ENCODE data around the gene JARID2. TPM values are rescaled to one million over a fixed set of nuclear protein-coding genes. Genes with fewer than 3 reads are reported as not detected.

Gene JARID2
- total and polyA plus RNA-seq, 10 of the 15 experiments (the other 5 are each of a cell fraction or from before 2014, with no cell fraction given) = 4.2 to 21.6 (median 11.7) TPM

DNA sequence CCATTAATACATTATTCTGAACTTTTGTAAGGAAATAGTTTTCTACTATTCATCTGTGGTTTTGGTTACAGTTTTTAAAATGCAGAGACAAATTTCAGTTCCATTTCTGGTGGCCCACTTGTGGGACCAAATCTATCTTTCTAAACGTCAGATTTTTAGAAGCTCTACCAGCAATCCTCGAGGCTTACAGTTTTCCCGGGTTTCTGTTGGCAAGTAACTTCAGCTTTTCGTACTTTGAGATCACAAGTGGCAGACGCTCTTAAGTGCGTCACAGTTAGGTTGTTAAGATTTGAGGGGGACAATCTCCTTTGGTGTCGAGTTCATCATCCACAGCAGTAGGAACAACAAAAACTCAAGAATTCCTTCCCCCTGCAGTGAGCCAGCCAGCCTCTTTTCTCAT is 60.0 kb downstream of the JARID2 start:
- FAIRE-seq (no peak), ATAC-seq (peak; percentile 25), DNase-seq (ENCODE audit: low read depth, low spot score) (no peak)
- Histone ChIP-seq H3K79me2 (ENCODE audit: control insufficient read depth, insufficient read depth, low read length) (peaks cover 96% of the 10 kb centered on the region), H3K9me3 (replicated peaks; ENCODE audit: control insufficient read depth, insufficient read depth, low read length) (no peaks in the 10 kb centered on the region), H3K9ac (ENCODE audit: control insufficient read depth, insufficient read depth, low read length) (peak overlapping the region; percentile 61; the same call in 1 of the 2 replicates), H3K27me3 (replicated peaks in 1 of 2; ENCODE audit: control insufficient read depth in 2 of 2, insufficient read depth in 2 of 2, low read length in 1 of 2) (no peaks in the 10 kb centered on the region), H3K27ac (ENCODE audit: control insufficient read depth, insufficient read depth) (peak overlapping the region; percentile 87), H2AFZ (ENCODE audit: control insufficient read depth, low read depth, low read length) (no peak overlapping the region), H3K4me3 (no peak overlapping the region), H3K4me2 (ENCODE audit: control insufficient read depth, insufficient read depth) (peak overlapping the region; percentile 79), H3K36me3 (ENCODE audit: control insufficient read depth in 2 of 2, insufficient read depth in 2 of 2, low read length in 1 of 2) (no peaks in the 10 kb centered on the region; a peak in 1 of 4 replicates), H3K4me1 (ENCODE audit: control insufficient read depth, insufficient read depth, low read length) (peaks cover 64% of the 10 kb centered on the region), H4K20me1 (ENCODE audit: control insufficient read depth, insufficient read depth) (no peaks in the 10 kb centered on the region)
- WGBS (ENCODE audit: insufficient coverage, insufficient replicate concordance, low lambda C conversion rate, missing lambda C conversion rate) = 18% methylated on average over 7 of the region's 7 CpGs
- ChIA-PET CTCF (interaction anchor here (0.9 to 2.9 kb wide), 7 partner anchors 13 to 900 kb away, joined by 3 to 15 read pairs (median 5); no protein-coding TSS in a partner anchor), POLR2A (interaction anchor here (0.6 to 1.9 kb wide), 10 partner anchors 14 to 82 kb away, joined by 3 to 14 read pairs (median 4); no protein-coding TSS in a partner anchor), RAD21 (ENCODE audit: unreplicated experiment) (interaction anchor here (0.7 to 5.5 kb wide), 10 partner anchors 10 to 1195 kb away, joined by 3 to 59 read pairs (median 8); no protein-coding TSS in a partner anchor), SMC1A (ENCODE audit: uncharacterized antibody, unreplicated experiment) (interaction anchor here (0.6 to 20.9 kb wide), 14 partner anchors 9 to 157 kb away, joined by 3 to 301 read pairs (median 7); no protein-coding TSS in a partner anchor)
- no TSS peak for BruUV-seq (replicated peaks)
- intact Hi-C loops (cut with micrococcal nuclease; ENCODE audit: unreplicated experiment) = loop anchor here (2.0 to 5.0 kb wide), 2 partner anchors 19 to 429 kb away; no protein-coding TSS in a partner anchor
- in situ Hi-C loops (cut with MboI) = no loop called here
- TF ChIP-seq RB1 (IDR thresholded peaks at IDR 0.05; ENCODE audit: borderline replicate concordance) (no peak), USF2 (IDR thresholded peaks at IDR 0.05; ENCODE audit: borderline replicate concordance, low read depth, low read length) (no peak), ZNF24 (IDR thresholded peaks at IDR 0.05) (no peak), SMAD5 (IDR thresholded peaks at IDR 0.05; ENCODE audit: low read depth) (no peak), PRDM15 (CRISPR knock-in tag; IDR thresholded peaks at IDR 0.05) (no peak), IRF4 (IDR thresholded peaks at IDR 0.05; ENCODE audit: low read depth, low read length) (no peak), ZNF384 (IDR thresholded peaks at IDR 0.05; ENCODE audit: borderline replicate concordance, low read depth, low read length) (no peak), EZH2 (IDR thresholded peaks at IDR 0.05; ENCODE audit: borderline replicate concordance, control insufficient read depth, low read depth, low read length) (no peak), TCF7 (IDR thresholded peaks at IDR 0.05; ENCODE audit: borderline replicate concordance) (no peak), SKIL (IDR thresholded peaks at IDR 0.05; ENCODE audit: low read depth, poor library complexity, severe bottlenecking) (no peak), MXI1 (IDR thresholded peaks at IDR 0.05; ENCODE audit: low read depth, low read length) (no peak), MAX (IDR thresholded peaks at IDR 0.05; ENCODE audit: low read depth, low read length) (no peak)
